Retinal pigment epithelial cell (primary cell): ENCODE results near the gene KSR2.

Experiments
- DNase-seq: peaks from one replicate; pipeline ENCODE4 v3.0.0-alpha.2; 2010; ENCODE audit warnings: low read depth
- H3K4me3 ChIP-seq: 2 replicates; pipeline ENCODE4 v1.5.1; 2011; ENCODE audit warnings: mild to moderate bottlenecking, low read length, control low read depth, moderate library complexity
- TF ChIP-seq, protein P1 (sequence below): conservative IDR thresholded peaks from 2 replicates; pipeline ENCODE4 v1.5.1; 2011; ENCODE audit warnings: low read depth, low read length, control low read depth, inconsistent platforms

KSR2 gene

DNA sequence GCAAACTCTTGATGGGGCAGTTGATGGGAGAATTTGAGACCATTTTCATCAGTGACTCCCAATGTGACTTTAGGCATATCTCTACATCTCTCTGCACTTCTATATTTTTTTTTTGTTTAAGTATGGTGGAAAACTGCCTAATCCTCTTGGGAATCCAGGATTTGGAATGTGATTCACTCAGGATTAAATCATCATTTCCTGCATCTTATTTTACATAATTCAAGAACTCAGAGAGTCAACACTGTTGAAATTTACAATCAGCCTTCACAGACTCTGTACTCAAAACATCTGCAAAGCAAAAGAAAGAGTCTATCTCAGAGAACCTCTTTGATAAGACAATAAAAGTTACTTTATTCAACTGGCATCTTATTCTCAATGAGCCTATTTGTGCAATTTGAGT, 346.7 kb downstream of the KSR2 start:
- TF ChIP-seq, protein P1, sequence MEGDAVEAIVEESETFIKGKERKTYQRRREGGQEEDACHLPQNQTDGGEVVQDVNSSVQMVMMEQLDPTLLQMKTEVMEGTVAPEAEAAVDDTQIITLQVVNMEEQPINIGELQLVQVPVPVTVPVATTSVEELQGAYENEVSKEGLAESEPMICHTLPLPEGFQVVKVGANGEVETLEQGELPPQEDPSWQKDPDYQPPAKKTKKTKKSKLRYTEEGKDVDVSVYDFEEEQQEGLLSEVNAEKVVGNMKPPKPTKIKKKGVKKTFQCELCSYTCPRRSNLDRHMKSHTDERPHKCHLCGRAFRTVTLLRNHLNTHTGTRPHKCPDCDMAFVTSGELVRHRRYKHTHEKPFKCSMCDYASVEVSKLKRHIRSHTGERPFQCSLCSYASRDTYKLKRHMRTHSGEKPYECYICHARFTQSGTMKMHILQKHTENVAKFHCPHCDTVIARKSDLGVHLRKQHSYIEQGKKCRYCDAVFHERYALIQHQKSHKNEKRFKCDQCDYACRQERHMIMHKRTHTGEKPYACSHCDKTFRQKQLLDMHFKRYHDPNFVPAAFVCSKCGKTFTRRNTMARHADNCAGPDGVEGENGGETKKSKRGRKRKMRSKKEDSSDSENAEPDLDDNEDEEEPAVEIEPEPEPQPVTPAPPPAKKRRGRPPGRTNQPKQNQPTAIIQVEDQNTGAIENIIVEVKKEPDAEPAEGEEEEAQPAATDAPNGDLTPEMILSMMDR, result no peak

DNA sequence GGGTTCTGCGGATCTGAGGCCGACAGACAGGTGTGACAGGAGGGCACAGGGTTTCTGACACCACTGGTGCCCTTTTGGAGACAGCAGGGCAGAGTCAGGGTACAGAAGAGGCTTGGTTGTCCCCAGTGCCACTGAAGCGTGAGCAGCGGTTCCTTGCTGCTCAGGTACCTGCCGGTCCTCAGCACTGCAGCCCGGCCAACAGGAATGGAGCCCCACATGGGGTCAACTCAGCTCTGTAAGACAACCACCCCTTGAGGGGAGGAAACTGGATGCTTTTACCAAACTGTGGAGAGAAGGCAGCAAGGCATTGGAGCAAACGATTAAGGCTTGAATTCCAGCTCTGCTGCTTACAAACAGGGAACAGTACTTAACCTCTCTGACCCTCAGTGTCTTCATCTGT, 361.0 kb downstream of the KSR2 start:
- TF ChIP-seq, protein P1, result no peak
- DNase-seq, result no peak
- H3K4me3 ChIP-seq, result no peak overlapping the region

More for the DNA sequence above, 346.7 kb downstream of the KSR2 start:
- H3K4me3 ChIP-seq, result no peak overlapping the region
- DNase-seq, result no peak

DNA sequence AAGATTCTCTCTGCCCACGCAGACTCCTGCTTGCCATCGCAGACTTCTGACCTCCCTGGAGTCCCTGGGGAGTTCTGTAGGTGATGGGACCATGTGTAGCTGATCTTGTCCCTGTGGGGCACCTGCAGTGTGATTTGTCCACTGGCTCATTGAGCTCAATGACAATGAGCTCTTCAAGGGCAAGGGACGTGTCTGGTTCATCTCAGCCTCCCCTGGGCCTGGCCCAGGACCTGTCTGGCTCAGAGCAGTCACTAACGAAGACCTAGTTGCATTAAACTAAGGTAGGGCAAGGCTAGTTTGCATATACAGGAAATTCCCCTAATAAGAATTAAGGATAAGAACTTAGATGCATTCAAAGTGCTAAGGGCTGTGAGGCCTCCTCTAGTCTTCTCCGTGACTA, 361.8 kb downstream of the KSR2 start:
- no peak for DNase-seq
- TF ChIP-seq, protein P1, result no peak

DNA sequence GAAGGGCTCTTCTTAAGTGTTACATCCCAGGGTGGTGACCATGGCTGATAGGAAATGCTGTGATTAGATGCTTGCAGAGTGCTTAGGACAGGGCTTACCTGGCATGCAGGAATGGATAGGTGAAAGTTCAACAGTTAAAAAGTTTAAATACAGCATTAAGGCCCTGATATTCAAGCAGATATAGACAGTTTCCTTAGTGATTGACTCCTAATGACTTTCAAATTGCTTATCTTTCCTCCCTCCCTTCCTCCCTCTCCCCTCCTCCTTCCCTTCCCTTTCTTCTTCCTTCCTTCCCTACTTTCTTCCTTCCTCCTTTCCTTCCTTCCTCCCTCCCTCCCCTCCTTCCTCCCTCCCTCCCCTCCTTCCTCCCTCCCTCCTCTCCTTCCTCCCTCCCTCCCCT, 362.8 kb downstream of the KSR2 start:
- no peak for DNase-seq
- no peak overlapping the region for H3K4me3 ChIP-seq
- TF ChIP-seq, protein P1, result no peak

More for the DNA sequence above, 361.8 kb downstream of the KSR2 start:
- H3K4me3 ChIP-seq, result no peak overlapping the region

DNA sequence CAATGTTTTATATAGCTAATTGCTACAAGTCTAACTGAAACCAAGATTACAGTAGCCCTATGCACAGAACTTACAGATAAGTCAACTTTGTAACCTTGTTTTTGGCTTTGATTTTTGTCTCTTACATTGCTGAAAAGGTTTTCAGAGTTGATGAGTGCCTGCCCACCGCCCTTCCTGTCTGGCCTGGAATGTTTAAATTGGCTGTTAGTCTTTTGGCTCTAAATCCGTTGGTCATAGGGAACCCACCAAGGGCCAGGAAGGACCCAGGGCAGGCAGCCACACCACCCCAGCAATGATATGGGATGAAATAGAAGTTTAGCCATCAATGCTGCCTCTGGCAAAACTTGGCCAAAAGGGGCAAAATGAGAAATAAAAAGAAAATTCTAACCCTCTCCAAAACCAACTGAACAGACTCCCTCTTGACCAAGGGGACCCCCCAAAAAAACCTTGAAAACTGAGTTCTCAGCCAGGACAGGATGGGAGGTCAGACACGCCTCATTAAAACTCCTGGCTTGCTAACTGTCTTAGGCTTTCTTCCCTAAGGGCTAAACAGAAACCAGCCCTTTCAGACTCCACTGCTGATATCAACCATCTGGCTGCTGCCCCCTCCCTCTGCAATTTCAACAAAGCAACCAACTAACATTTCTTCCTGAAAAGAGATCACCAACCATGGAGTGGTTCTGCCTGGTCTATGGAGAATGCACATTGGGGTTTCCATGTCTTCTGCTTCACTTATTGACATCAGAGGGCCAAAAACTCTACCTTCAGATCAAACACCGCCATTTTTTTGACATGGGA, 365.3 kb downstream of the KSR2 start:
- H3K4me3 ChIP-seq, result no peak overlapping the region
- no peak for DNase-seq
- TF ChIP-seq, protein P1, result no peak

DNA sequence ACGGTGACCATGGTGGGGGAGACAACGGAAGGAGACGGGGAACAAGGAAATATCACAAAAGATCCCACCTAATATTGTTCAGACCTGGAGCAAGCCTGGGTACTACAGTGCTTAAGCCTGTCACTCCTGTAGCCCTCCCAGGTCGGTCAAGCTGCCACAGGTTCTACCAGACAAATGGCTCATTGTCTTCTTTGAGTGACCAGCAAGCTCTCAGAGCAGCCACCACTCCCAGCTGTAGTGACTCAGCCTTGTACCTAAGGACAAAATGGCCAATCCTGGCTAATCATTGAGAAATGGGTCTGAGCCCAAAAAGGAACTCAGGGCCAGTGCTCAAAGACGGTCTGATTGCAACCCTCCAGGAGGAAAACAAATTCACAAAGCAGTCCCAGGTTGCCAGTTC, 368.9 kb downstream of the KSR2 start:
- DNase-seq, result no peak

More for the DNA sequence above, 368.9 kb downstream of the KSR2 start:
- H3K4me3 ChIP-seq, result no peak overlapping the region
- TF ChIP-seq, protein P1, result no peak
